GM12878 (cell line): Measurements from ENCODE around the gene SPHK1. TPM values are rescaled to one million over a fixed set of nuclear protein-coding genes. Genes with fewer than 3 reads are reported as not detected.
A peak's percentile ranks its signal among the peaks of the same experiment; 100 is the strongest.

Experiments
- ATAC-seq: fragments of 200-7000 bp; cut with Tn5 transposase; 3 replicates; pipeline ENCODE4 v1.9.1; 2020; ENCODE audit warnings: mild to moderate bottlenecking, moderate library complexity
- BruUV-seq: library from RNA; stranded (reverse); fragments of 400-500 nt; replicated peaks from 2 replicates; lab custom pipeline; 2021; lab: Mats Ljungman, UMichigan
- CTCF ChIA-PET: fragments of 300-600 bp; sonication (Branson Sonifier 250); formaldehyde crosslinking; extraction: SDS; loops from one replicate; lab custom pipeline; 2021; ENCODE audit warnings: inconsistent platforms; lab: Yijun Ruan, JAX
- POLR2A ChIA-PET: fragments of 350-600 bp; formaldehyde crosslinking; extraction: SDS; loops from one replicate; lab custom pipeline; 2021; ENCODE audit warnings: inconsistent platforms; lab: Charles Lee
- RAD21 ChIA-PET: fragments of 300-600 bp; sonication (Branson Sonifier 250); formaldehyde crosslinking; loops from one replicate; lab custom pipeline; 2023; ENCODE audit warnings: antibody characterized with exemption; ENCODE audit not compliant: unreplicated experiment; lab: Charles Lee
- SMC1A ChIA-PET: fragments of 300-600 bp; sonication (Branson Sonifier 250); formaldehyde crosslinking; loops from one replicate; lab custom pipeline; 2023; ENCODE audit not compliant: unreplicated experiment, uncharacterized antibody; lab: Charles Lee
- DNase-seq: peaks from one replicate; pipeline ENCODE4 v3.0.0-alpha.2; 2011; ENCODE audit warnings: low read depth, low spot score
- FAIRE-seq: peaks from 3 replicates; lab custom pipeline; 2011; peaks lifted over from hg19 to GRCh38; lab: Jason Lieb, UNC
- H2AFZ ChIP-seq: 2 replicates; pipeline ENCODE4 v1.6.0; 2011; ENCODE audit warnings: low read depth, low read length, control low read depth; ENCODE audit not compliant: control insufficient read depth
- H3K27ac ChIP-seq: 2 replicates; pipeline ENCODE4 v1.5.1; 2011; ENCODE audit warnings: control low read depth; ENCODE audit not compliant: control insufficient read depth, insufficient read depth
- H3K27me3 ChIP-seq, 2 experiments: replicated peaks in 1 of 2; 2 replicates each; pipeline versions ENCODE4 v1.6.0 to v1.6.1; 2011; ENCODE audit warnings: low read length in 1 of 2; ENCODE audit not compliant: control insufficient read depth in 2 of 2, insufficient read depth in 2 of 2
- H3K36me3 ChIP-seq, 2 experiments: 2 replicates each; pipeline ENCODE4 v1.5.1; 2011; ENCODE audit warnings: low read length in 1 of 2; ENCODE audit not compliant: control insufficient read depth in 2 of 2, insufficient read depth in 2 of 2
- H3K4me1 ChIP-seq: 2 replicates; pipeline ENCODE4 v1.6.1; 2011; ENCODE audit warnings: mild to moderate bottlenecking, low read length, moderate library complexity, mixed read lengths; ENCODE audit not compliant: control insufficient read depth, insufficient read depth
- H3K4me2 ChIP-seq: 2 replicates; pipeline ENCODE4 v1.6.0; 2011; ENCODE audit warnings: control low read depth; ENCODE audit not compliant: control insufficient read depth, insufficient read depth
- H3K4me3 ChIP-seq: fragments of 200-600 bp; sonication (generic); 2 replicates; pipeline ENCODE4 v1.5.1; 2016
- H3K79me2 ChIP-seq: 2 replicates; pipeline ENCODE4 v1.6.0; 2011; ENCODE audit warnings: low read length; ENCODE audit not compliant: control insufficient read depth, insufficient read depth
- H3K9ac ChIP-seq: 2 replicates; pipeline ENCODE4 v1.8.0; 2011; ENCODE audit warnings: low read length, control low read depth, mixed read lengths; ENCODE audit not compliant: control insufficient read depth, insufficient read depth
- H3K9me3 ChIP-seq: replicated peaks from 3 replicates; pipeline ENCODE4 v1.5.1; 2011; ENCODE audit warnings: mild to moderate bottlenecking, low read length; ENCODE audit not compliant: control insufficient read depth, insufficient read depth
- H4K20me1 ChIP-seq: 2 replicates; pipeline ENCODE4 v1.6.0; 2011; ENCODE audit not compliant: control insufficient read depth, insufficient read depth
- ATF3 ChIP-seq: IDR thresholded peaks from 2 replicates; pipeline ENCODE4 v1.6.1; 2011; ENCODE audit warnings: low read depth, mild to moderate bottlenecking, low read length, moderate library complexity, borderline replicate concordance; ENCODE audit errors: extremely low read depth
- BHLHE40 ChIP-seq, 2 experiments: fragments of 450-650 bp in 1 of 2; IDR thresholded peaks; 2 replicates each; pipeline ENCODE4 v1.6.1; 2011 to 2017; ENCODE audit warnings: low read depth in 2 of 2, borderline replicate concordance in 1 of 2, improper control_type of control experiment in 1 of 2, low read length in 1 of 2, mild to moderate bottlenecking in 1 of 2
- EED ChIP-seq: sonication (generic); IDR thresholded peaks from 2 replicates; pipeline ENCODE4 v1.6.1; 2016; ENCODE audit warnings: antibody characterized with exemption, low read depth
- ESRRA ChIP-seq: IDR thresholded peaks from 2 replicates; pipeline ENCODE4 v1.6.1; 2012; ENCODE audit warnings: mild to moderate bottlenecking, low read length, improper control_type of control experiment
- IKZF1 ChIP-seq: fragments of 450-650 bp; conservative IDR thresholded peaks from 2 replicates; pipeline ENCODE4 v1.6.1; 2017; ENCODE audit warnings: antibody characterized with exemption, mild to moderate bottlenecking
- IKZF2 ChIP-seq, 2 experiments: fragments of 450-650 bp; IDR thresholded peaks; 2 replicates each; pipeline ENCODE4 v1.6.1; 2017; ENCODE audit warnings: mild to moderate bottlenecking in 2 of 2, moderate library complexity in 2 of 2
- JUND ChIP-seq: IDR thresholded peaks from 2 replicates; pipeline ENCODE4 v1.6.1; 2012; ENCODE audit warnings: low read depth, mild to moderate bottlenecking, low read length, improper control_type of control experiment, moderate library complexity
- MTA2 ChIP-seq: fragments of 450-650 bp; IDR thresholded peaks from 2 replicates; pipeline ENCODE4 v1.6.1; 2016; ENCODE audit warnings: low read depth, mild to moderate bottlenecking, moderate library complexity
- RB1 ChIP-seq: fragments of 450-650 bp; formaldehyde crosslinking; IDR thresholded peaks from 2 replicates; pipeline ENCODE4 v1.6.1; 2017; ENCODE audit warnings: mild to moderate bottlenecking, borderline replicate concordance
- RELB ChIP-seq: fragments of 450-650 bp; IDR thresholded peaks from 2 replicates; pipeline ENCODE4 v1.6.1; 2017; ENCODE audit warnings: low read depth, mild to moderate bottlenecking, moderate library complexity
- SPI1 ChIP-seq: IDR thresholded peaks from 2 replicates; pipeline ENCODE4 v1.6.1; 2011; ENCODE audit warnings: low read depth, mild to moderate bottlenecking, low read length, moderate library complexity, borderline replicate concordance; ENCODE audit not compliant: insufficient read depth
- ZBTB40 ChIP-seq: fragments of 450-650 bp; IDR thresholded peaks from 2 replicates; pipeline ENCODE4 v1.6.1; 2016; ENCODE audit warnings: mild to moderate bottlenecking, moderate library complexity, borderline replicate concordance
- WGBS: methylation state at CpG from one replicate; pipeline ENCODE4 v1.1.6; 2016; ENCODE audit warnings: low lambda C conversion rate; ENCODE audit not compliant: insufficient replicate concordance, insufficient coverage; ENCODE audit errors: missing lambda C conversion rate; 5-methylcytosine and 5-hydroxymethylcytosine counted together
- in situ Hi-C: fragments of 300-500 bp; cut with MboI; formaldehyde crosslinking; loops from 9 replicates; pipeline ENCODE4 v1.14.3; 2018; ENCODE audit warnings: mixed read lengths
- intact Hi-C: fragments of 100-400 bp; cut with micrococcal nuclease; formaldehyde crosslinking; loops from one replicate; pipeline ENCODE4 v1.14.2; 2022; ENCODE audit not compliant: unreplicated experiment
- polyA plus RNA-seq, 11 experiments: library from polyadenylated mRNA; depleted of rRNA in 4 of 11; unstranded in 6 of 11; stranded (reverse) in 5 of 11; fragments of >200 nt; fragmentation: Nextera tagmentation in 4 of 11; fragmentation: Illumina TruSeq in 1 of 11; extraction: Ambion mirVana in 4 of 11; extraction: Trizol in 1 of 11; gene quantifications; 1 replicate in 1 of 11; 2 replicates in 10 of 11; pipeline versions ENCODE4 v1.2.1 to v1.2.3, GENCODE V29; 2011 to 2016; ENCODE audit warnings: inconsistent platforms in 2 of 11, missing spikeins in 2 of 11, low read depth in 1 of 11
- total RNA-seq, 4 experiments: library from RNA; depleted of rRNA in 3 of 4; stranded (reverse); fragments of >200 nt in 3 of 4; fragmentation: Illumina TruSeq in 1 of 4; extraction: Trizol in 1 of 4; gene quantifications; 2 replicates each; pipeline versions ENCODE4 v1.2.1 to v1.2.3, GENCODE V29; 2013 to 2021

The SPHK1 gene
- total and polyA plus RNA-seq, 10 of the 15 experiments (the other 5 are each of a cell fraction or from before 2014, with no cell fraction given) = 0.09 to 1.1 (median 0.36) TPM; not detected in 2

GRCh38 chr17:76427501-76428231, 43.3 kb downstream of the SPHK1 start:
- Histone ChIP-seq H2AFZ (no peak overlapping the region), H3K9ac (no peak overlapping the region), H3K27me3 (no peaks in the 10 kb centered on the region), H3K36me3 (peaks cover 1 to 3% of the 10 kb centered on the region in 2 experiments; a peak in 1 of 4 replicates), H3K4me1 (peaks cover 24% of the 10 kb centered on the region), H4K20me1 (no peaks in the 10 kb centered on the region; the same call in 1 of the 2 replicates), H3K4me2 (peak overlapping the region; percentile 38), H3K9me3 (no peaks in the 10 kb centered on the region), H3K27ac (peak overlapping the region; percentile 4; the same call in 1 of the 2 replicates), H3K4me3 (no peak overlapping the region), H3K79me2 (peaks cover 26% of the 10 kb centered on the region)
- BruUV-seq = no TSS peak
- ChIA-PET CTCF (interaction anchor here (0.7 to 3.4 kb wide), 12 partner anchors 13 to 197 kb away, joined by 3 to 20 read pairs (median 5); no protein-coding TSS in a partner anchor), SMC1A (interaction anchor here (0.6 to 2.9 kb wide), 12 partner anchors 16 to 181 kb away, joined by 3 to 9 read pairs (median 5); partner anchors contain the start of gene UBE2O), POLR2A (interaction anchor here (0.6 to 1.5 kb wide), 5 partner anchors 14 to 327 kb away, joined by 3 to 4 read pairs (median 3); no protein-coding TSS in a partner anchor), RAD21 (interaction anchor here (0.9 to 1.5 kb wide), 5 partner anchors 31 to 79 kb away, joined by 3 to 7 read pairs (median 3); partner anchors contain the start of gene AANAT)
- ATAC-seq (peak; percentile 86), FAIRE-seq (no peak), DNase-seq (no peak)
- intact Hi-C loops = no loop called here
- under 1% methylated on average over 8 of the region's 8 CpGs for WGBS
- TF ChIP-seq MTA2 (0 out of 2 replicates have a peak, but pooled peaks have one; percentile 22), SPI1 (0 out of 2 replicates have a peak, but pooled peaks have one; percentile 9), ATF3 (no peak), JUND (no peak), IKZF2 (IDR thresholded peaks at IDR 0.05) (peak; percentile 64 to 68; a peak in 3 of 4 replicates), RELB (0 out of 2 replicates have a peak, but pooled peaks have one; percentile 26), IKZF1 (0 out of 2 replicates have a peak, but pooled peaks have one; percentile 29), ESRRA (no peak), RB1 (no peak), BHLHE40 (IDR thresholded peaks at IDR 0.05; ENCODE audit: borderline replicate concordance in 1 of 2, low read depth in 2 of 2, low read length in 1 of 2) (peak; percentile 83), EED (peak; percentile 61), ZBTB40 (no peak)
- TF ChIP-seq, all 136 proteins: peak for 7
- in situ Hi-C loops = no loop called here
